ENCODE results near the gene PRRC2C.

PRRC2C gene

DNA sequence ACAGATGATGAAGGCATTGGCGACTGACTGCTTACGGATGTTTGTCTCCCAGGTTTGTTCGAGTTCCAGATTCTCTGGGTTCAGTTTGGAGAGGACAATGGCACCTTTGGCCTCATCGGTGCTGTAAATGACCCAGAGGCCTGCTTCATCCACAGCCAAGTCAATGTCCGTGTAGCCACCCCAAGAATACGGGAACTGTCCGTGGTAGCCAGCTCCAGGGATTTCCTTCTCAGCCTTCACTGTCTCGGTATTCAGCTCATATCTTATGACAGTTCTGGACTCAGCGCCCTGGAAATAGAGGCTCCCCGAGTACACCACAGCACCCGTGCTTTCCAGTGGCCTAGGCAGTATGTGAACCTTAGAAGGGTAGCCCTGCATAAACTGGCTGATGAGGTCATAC lies 150.8 kb downstream of the PRRC2C start:
- TF ChIP-seq ZFX (IDR thresholded peaks at IDR 0.05) = no peak
- TF ChIP-seq, protein P1, sequence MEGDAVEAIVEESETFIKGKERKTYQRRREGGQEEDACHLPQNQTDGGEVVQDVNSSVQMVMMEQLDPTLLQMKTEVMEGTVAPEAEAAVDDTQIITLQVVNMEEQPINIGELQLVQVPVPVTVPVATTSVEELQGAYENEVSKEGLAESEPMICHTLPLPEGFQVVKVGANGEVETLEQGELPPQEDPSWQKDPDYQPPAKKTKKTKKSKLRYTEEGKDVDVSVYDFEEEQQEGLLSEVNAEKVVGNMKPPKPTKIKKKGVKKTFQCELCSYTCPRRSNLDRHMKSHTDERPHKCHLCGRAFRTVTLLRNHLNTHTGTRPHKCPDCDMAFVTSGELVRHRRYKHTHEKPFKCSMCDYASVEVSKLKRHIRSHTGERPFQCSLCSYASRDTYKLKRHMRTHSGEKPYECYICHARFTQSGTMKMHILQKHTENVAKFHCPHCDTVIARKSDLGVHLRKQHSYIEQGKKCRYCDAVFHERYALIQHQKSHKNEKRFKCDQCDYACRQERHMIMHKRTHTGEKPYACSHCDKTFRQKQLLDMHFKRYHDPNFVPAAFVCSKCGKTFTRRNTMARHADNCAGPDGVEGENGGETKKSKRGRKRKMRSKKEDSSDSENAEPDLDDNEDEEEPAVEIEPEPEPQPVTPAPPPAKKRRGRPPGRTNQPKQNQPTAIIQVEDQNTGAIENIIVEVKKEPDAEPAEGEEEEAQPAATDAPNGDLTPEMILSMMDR (conservative IDR thresholded peaks at IDR 0.05) = no peak

DNA sequence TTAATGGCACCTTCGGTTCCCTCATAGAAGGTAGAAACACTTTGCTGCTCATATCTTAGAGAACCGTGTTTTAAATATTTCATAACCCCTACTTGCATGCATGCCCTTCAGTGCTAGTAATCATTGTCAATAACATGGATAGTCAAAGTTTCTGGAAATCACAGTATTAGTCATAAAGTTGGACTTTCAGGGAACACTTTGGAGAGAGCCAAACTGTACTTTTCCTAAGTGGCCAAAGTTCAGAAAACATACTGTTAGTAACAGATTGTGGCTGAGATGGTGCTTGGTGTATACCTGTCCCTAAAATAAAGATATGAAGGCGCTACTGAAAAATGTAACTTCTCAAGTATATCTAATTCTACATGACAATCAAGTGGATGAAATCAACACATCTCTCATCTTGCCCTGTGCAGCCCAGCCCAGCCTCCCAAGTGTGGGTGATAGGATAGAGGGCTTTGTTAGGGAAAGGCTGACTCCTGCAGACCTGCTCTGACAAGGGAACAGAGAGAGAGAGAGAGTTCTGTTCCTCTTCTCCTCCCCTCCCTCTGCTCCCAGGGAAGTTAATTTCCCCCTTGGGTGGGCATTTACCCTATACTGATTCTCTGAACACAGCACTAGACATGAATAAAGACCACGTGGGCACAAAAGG lies 152.7 kb downstream of the PRRC2C start:
- TF ChIP-seq, protein P1 (conservative IDR thresholded peaks at IDR 0.05) = no peak

More for the DNA sequence above, 150.8 kb downstream of the PRRC2C start:
- no peak overlapping the region for H3K27ac ChIP-seq

DNA sequence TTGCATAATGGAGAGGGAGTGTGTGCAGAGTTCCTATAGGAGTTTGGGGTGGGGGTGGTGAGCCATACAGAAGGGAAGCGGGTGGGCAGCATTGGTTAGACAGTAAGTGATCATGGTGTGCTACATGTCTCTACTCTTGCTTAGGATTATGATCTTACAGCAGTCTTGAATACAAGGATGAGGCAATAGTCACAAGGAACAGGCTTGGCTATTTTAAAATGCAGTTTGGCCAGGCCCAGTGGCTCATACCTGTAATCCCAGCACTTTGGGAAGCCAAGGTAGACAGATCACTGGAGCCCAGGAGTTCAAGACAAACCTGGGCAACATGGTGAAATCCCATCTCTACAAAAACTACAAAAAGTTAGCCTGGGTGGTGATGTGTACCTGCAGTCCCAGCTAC lies 154.9 kb downstream of the PRRC2C start:
- H3K27ac ChIP-seq = no peak overlapping the region
- TF ChIP-seq ZFX (IDR thresholded peaks at IDR 0.05) = no peak
- TF ChIP-seq, protein P1 (conservative IDR thresholded peaks at IDR 0.05) = no peak

More for the DNA sequence above, 152.7 kb downstream of the PRRC2C start:
- no peak overlapping the region for H3K27ac ChIP-seq

GRCh38 chr1:171641076-171641864 lies 155.9 kb downstream of the PRRC2C start:
- no peak for TF ChIP-seq ZFX (IDR thresholded peaks at IDR 0.05)
- TF ChIP-seq, protein P1 (conservative IDR thresholded peaks at IDR 0.05) = no peak
- no peak overlapping the region for H3K27ac ChIP-seq

DNA sequence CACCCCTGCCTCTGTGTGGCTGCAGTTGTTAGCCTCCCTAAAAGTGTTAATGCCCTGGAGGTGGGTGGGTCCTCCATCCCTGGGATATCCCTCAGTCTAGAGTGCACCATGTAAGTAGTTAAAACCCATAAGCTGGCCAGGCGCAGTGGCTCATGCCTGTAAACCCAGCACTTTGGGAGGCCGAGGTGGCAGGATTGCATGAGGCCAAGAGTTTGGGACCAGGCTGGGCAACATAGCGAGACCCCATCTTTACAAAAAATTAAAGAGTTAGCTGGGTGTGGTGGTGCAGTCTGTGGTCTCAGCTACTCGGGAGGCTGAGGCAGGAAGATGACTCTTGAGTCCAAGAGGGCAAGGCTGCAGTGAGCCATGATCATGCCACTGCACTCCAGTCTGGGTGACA lies 156.9 kb downstream of the PRRC2C start:
- H3K27ac ChIP-seq = no peak overlapping the region
- no peak for TF ChIP-seq ZFX (IDR thresholded peaks at IDR 0.05)
- TF ChIP-seq, protein P1 (conservative IDR thresholded peaks at IDR 0.05) = no peak

Measured in C4-2B (cell line).